HepG2 (cell line): ENCODE results near the gene SLIT3. TPM values are rescaled to one million over a fixed set of nuclear protein-coding genes. Genes with fewer than 3 reads are reported as not detected.

Experiments used
- ATAC-seq: fragments of 200-7000 bp; cut with Tn5 transposase; 3 replicates; pipeline ENCODE4 v1.9.1; 2020; ENCODE audit warnings: mild to moderate bottlenecking, moderate library complexity
- BruUV-seq: library from RNA; stranded (reverse); fragments of 400-500 nt; replicated peaks from 2 replicates; lab custom pipeline; 2021; lab: Mats Ljungman, UMichigan
- CTCF ChIA-PET: fragments of 300-600 bp; formaldehyde crosslinking; extraction: SDS; loops from one replicate; lab custom pipeline; 2021; ENCODE audit warnings: low total read pairs, inconsistent platforms, low intra/inter-chr PET ratio; lab: Yijun Ruan, JAX
- POLR2A ChIA-PET: fragments of 350-600 bp; sonication (Branson Sonifier 250); formaldehyde crosslinking; loops from one replicate; lab custom pipeline; 2020; ENCODE audit warnings: antibody characterized with exemption, inconsistent platforms; lab: Yijun Ruan, JAX
- DNase-seq: peaks from one replicate; pipeline ENCODE4 v3.0.0-alpha.2; 2015; ENCODE audit warnings: low spot score
- FAIRE-seq: peaks from 3 replicates; lab custom pipeline; 2011; peaks lifted over from hg19 to GRCh38; lab: Jason Lieb, UNC
- H2AFZ ChIP-seq: one replicate; pipeline ENCODE4 v1.6.1; 2011; ENCODE audit warnings: low read length, inconsistent platforms
- H3K27ac ChIP-seq: fragments of 300-600 bp; 3 replicates; pipeline ENCODE4 v1.8.0; 2011; ENCODE audit warnings: mixed run types, mild to moderate bottlenecking, mixed read lengths, low read length, inconsistent platforms; ENCODE audit not compliant: insufficient read depth; ENCODE audit errors: extremely low read length
- H3K27me3 ChIP-seq, 2 experiments: fragments of 200-600 bp in 1 of 2; 2 replicates in 1 of 2; 3 replicates in 1 of 2; pipeline versions ENCODE4 v1.6.0 to v1.8.0; 2011; ENCODE audit warnings: low read length in 2 of 2, mild to moderate bottlenecking in 2 of 2, moderate library complexity in 2 of 2, inconsistent platforms in 1 of 2; ENCODE audit not compliant: insufficient read depth in 2 of 2, control insufficient read depth in 1 of 2
- H3K36me3 ChIP-seq, 2 experiments: fragments of 200-600 bp in 1 of 2; replicated peaks in 1 of 2; 2 replicates in 1 of 2; 3 replicates in 1 of 2; pipeline versions ENCODE4 v1.5.1 to v1.8.0; 2011; ENCODE audit warnings: low read length in 2 of 2, inconsistent platforms in 1 of 2; ENCODE audit not compliant: insufficient read depth in 2 of 2, control insufficient read depth in 1 of 2
- H3K4me1 ChIP-seq: 2 replicates; pipeline ENCODE4 v1.5.1; 2012; ENCODE audit warnings: low read length, inconsistent platforms; ENCODE audit not compliant: insufficient read depth
- H3K4me2 ChIP-seq: 2 replicates; pipeline ENCODE4 v1.6.0; 2011; ENCODE audit warnings: low read depth, low read length, inconsistent platforms
- H3K4me3 ChIP-seq, 3 experiments: fragments of 200-600 bp in 1 of 3; sonication (generic), shearing (Covaris generic) in 1 of 3; replicated peaks in 1 of 3; 2 replicates each; pipeline ENCODE4 v1.5.1; 2011 to 2016; ENCODE audit warnings: low read length in 3 of 3, inconsistent platforms in 2 of 3, low read depth in 2 of 3, mild to moderate bottlenecking in 2 of 3, control low read depth in 1 of 3, mixed read lengths in 1 of 3; ENCODE audit not compliant: insufficient read depth in 1 of 3
- H3K79me2 ChIP-seq: one replicate; pipeline ENCODE4 v1.6.1; 2011; ENCODE audit warnings: low read length, inconsistent platforms; ENCODE audit not compliant: insufficient read depth
- H3K9ac ChIP-seq: 2 replicates; pipeline ENCODE4 v1.6.0; 2011; ENCODE audit warnings: mild to moderate bottlenecking, low read depth, low read length, inconsistent platforms; ENCODE audit not compliant: insufficient read depth
- H3K9me3 ChIP-seq: 2 replicates; pipeline ENCODE4 v1.5.1; 2012; ENCODE audit warnings: mild to moderate bottlenecking, low read length
- H4K20me1 ChIP-seq: 2 replicates; pipeline ENCODE4 v1.6.0; 2011; ENCODE audit warnings: inconsistent platforms, mild to moderate bottlenecking, low read length, moderate library complexity; ENCODE audit not compliant: insufficient read depth
- ATF7 ChIP-seq, 2 experiments: fragments of 450-650 bp in 1 of 2; sonication (generic) in 1 of 2; formaldehyde crosslinking in 1 of 2; IDR thresholded peaks; 2 replicates each; pipeline versions ENCODE4 v1.4.0 to v1.6.1; 2016 to 2020; ENCODE audit warnings: antibody characterized with exemption in 1 of 2, mild to moderate bottlenecking in 1 of 2, missing genetic modification reagents in 1 of 2
- CAMTA2 ChIP-seq: sonication (generic); formaldehyde crosslinking; IDR thresholded peaks from 2 replicates; pipeline ENCODE4 v1.4.0; 2020; ENCODE audit warnings: mild to moderate bottlenecking, missing genetic modification reagents, borderline replicate concordance
- FIP1L1 ChIP-seq: fragments of 200-400 bp; formaldehyde crosslinking; IDR thresholded peaks from 2 replicates; pipeline ENCODE4 v1.6.1; 2018; ENCODE audit warnings: low read depth, mild to moderate bottlenecking, low read length, moderate library complexity, borderline replicate concordance; ENCODE audit not compliant: insufficient read depth
- NCOA5 ChIP-seq: sonication (generic); formaldehyde crosslinking; IDR thresholded peaks from 2 replicates; pipeline ENCODE4 v1.4.0; 2020; ENCODE audit warnings: missing genetic modification reagents
- PAF1 ChIP-seq: IDR thresholded peaks from 2 replicates; pipeline ENCODE4 v1.6.1; 2016; ENCODE audit warnings: missing genetic modification reagents, missing compliant biosample characterization
- PITX1 ChIP-seq: sonication (generic); formaldehyde crosslinking; IDR thresholded peaks from 2 replicates; pipeline ENCODE4 v1.5.1; 2020; ENCODE audit warnings: mild to moderate bottlenecking, missing genetic modification reagents
- RBM39 ChIP-seq: fragments of 200-400 bp; formaldehyde crosslinking; IDR thresholded peaks from one replicate; pipeline ENCODE4 v1.6.1; 2018; ENCODE audit warnings: antibody characterized with exemption, mild to moderate bottlenecking, low read depth, low read length; ENCODE audit not compliant: poor library complexity, severe bottlenecking
- RNF2 ChIP-seq: fragments of 450-650 bp; conservative IDR thresholded peaks from 2 replicates; pipeline ENCODE4 v1.6.1; 2016; ENCODE audit warnings: low read depth
- SUZ12 ChIP-seq: fragments of 150-350 bp; IDR thresholded peaks from 2 replicates; pipeline ENCODE4 v1.6.1; 2014; ENCODE audit warnings: low read depth, low read length
- ZBTB21 ChIP-seq: sonication (generic); formaldehyde crosslinking; IDR thresholded peaks from 2 replicates; pipeline ENCODE4 v1.4.0; 2020; ENCODE audit warnings: missing genetic modification reagents
- ZNF33A ChIP-seq: sonication (generic); formaldehyde crosslinking; IDR thresholded peaks from 2 replicates; pipeline ENCODE4 v1.5.1; 2020; ENCODE audit warnings: missing genetic modification reagents, mild to moderate bottlenecking, moderate library complexity, borderline replicate concordance
- WGBS: methylation state at CpG from one replicate; pipeline ENCODE4 v1.1.6; 2017; ENCODE audit warnings: low lambda C conversion rate; 5-methylcytosine and 5-hydroxymethylcytosine counted together
- in situ Hi-C: cut with HindIII; loops from 2 replicates; pipeline ENCODE4 v1.10.0; 2017; ENCODE audit warnings: low pct_unique_long_range_greater_than_20kb; ENCODE audit not compliant: extremely low pct_ligation_motif_present
- intact Hi-C: fragments of 100-400 bp; cut with micrococcal nuclease; formaldehyde crosslinking; loops from one replicate; pipeline ENCODE4 v1.10.0; 2022; ENCODE audit not compliant: unreplicated experiment
- polyA plus RNA-seq, 8 experiments: library from polyadenylated mRNA; depleted of rRNA in 3 of 8; stranded (reverse) in 7 of 8; unstranded in 1 of 8; fragments of >200 nt; fragmentation: Illumina TruSeq in 4 of 8; extraction: Trizol in 4 of 8; gene quantifications; 2 replicates each; pipeline versions ENCODE4 v1.2.1 to v1.2.3, GENCODE V29; 2011 to 2016; ENCODE audit warnings: low read depth in 4 of 8, missing spikeins in 1 of 8, mixed read lengths in 1 of 8; ENCODE audit not compliant: insufficient read depth in 1 of 8
- total RNA-seq, 5 experiments: library from RNA; depleted of rRNA; stranded (reverse); fragments of >200 nt; fragmentation: Illumina TruSeq; extraction: Trizol; gene quantifications; 2 replicates each; pipeline ENCODE4 v1.2.3, GENCODE V29; 2016; ENCODE audit warnings: low read depth in 1 of 5
- TF ChIP-seq, protein P1 (sequence below): sonication (generic); formaldehyde crosslinking; IDR thresholded peaks from 2 replicates; pipeline ENCODE4 v1.5.0; 2020; ENCODE audit warnings: mild to moderate bottlenecking, missing genetic modification reagents
- TF ChIP-seq, protein P2 (sequence below): sonication (generic); formaldehyde crosslinking; IDR thresholded peaks from 2 replicates; pipeline ENCODE4 v1.5.1; 2020; ENCODE audit warnings: mild to moderate bottlenecking, moderate library complexity, missing genetic modification reagents

The SLIT3 gene
- total and polyA plus RNA-seq, 2 of the 13 experiments (the other 11 are each of a cell fraction or from before 2014, with no cell fraction given): not detected

DNA sequence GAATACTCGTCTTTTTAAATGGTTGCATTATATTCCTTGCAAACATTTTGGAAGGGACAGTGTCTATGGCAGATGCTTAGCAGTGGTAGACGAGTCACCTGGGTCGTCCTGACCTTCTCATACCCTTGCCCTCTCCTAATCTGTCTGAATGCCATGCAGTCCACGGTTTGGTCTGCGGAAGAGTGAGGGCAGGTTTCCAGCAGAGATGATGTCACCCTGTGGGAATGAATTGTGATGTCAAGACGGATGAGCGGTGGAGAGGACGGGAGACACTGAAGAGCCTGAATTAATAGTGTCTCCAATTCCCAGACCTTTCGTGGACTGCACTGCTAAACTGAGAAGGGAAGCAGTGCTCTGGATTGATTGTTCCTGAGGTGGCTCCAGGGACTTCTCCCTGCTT is 392.7 kb downstream of the SLIT3 start:
- no peak overlapping the region for H3K27ac ChIP-seq
- no peak overlapping the region for H3K4me3 ChIP-seq
- intact Hi-C loops: no loop called here
- H3K9me3 ChIP-seq: no peaks in the 10 kb centered on the region
- H2AFZ ChIP-seq: no peak overlapping the region
- CTCF ChIA-PET: no interaction called here
- POLR2A ChIA-PET: no interaction called here
- H3K9ac ChIP-seq: no peak overlapping the region
- TF ChIP-seq, protein P1, sequence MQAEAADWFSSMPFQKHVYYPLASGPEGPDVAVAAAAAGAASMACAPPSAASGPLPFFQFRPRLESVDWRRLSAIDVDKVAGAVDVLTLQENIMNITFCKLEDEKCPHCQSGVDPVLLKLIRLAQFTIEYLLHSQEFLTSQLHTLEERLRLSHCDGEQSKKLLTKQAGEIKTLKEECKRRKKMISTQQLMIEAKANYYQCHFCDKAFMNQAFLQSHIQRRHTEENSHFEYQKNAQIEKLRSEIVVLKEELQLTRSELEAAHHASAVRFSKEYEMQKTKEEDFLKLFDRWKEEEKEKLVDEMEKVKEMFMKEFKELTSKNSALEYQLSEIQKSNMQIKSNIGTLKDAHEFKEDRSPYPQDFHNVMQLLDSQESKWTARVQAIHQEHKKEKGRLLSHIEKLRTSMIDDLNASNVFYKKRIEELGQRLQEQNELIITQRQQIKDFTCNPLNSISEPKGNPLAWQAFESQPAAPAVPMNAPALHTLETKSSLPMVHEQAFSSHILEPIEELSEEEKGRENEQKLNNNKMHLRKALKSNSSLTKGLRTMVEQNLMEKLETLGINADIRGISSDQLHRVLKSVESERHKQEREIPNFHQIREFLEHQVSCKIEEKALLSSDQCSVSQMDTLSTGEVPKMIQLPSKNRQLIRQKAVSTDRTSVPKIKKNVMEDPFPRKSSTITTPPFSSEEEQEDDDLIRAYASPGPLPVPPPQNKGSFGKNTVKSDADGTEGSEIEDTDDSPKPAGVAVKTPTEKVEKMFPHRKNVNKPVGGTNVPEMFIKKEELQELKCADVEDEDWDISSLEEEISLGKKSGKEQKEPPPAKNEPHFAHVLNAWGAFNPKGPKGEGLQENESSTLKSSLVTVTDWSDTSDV (CRISPR knock-in tag): no peak
- no peak for TF ChIP-seq ZNF33A (CRISPR knock-in tag)
- no peak for TF ChIP-seq PITX1 (CRISPR knock-in tag)
- no peak for TF ChIP-seq NCOA5 (CRISPR knock-in tag)
- peak; percentile 37 for TF ChIP-seq ATF7 (IDR thresholded peaks at IDR 0.05)
- no peak for TF ChIP-seq ATF7 (CRISPR knock-in tag; IDR thresholded peaks at IDR 0.05)
- TF ChIP-seq, all 625 proteins: peak for 1
- Histone ChIP-seq H3K4me1 (no peaks in the 10 kb centered on the region), H3K36me3 (no peaks in the 10 kb centered on the region), H3K4me2 (no peak overlapping the region), H4K20me1 (no peaks in the 10 kb centered on the region), H3K79me2 (no peaks in the 10 kb centered on the region), H3K27me3 (peaks cover 3 to 14% of the 10 kb centered on the region in 2 experiments; a peak in 4 of 5 replicates)
- no peak for ATAC-seq
- DNase-seq: no peak
- in situ Hi-C loops: no loop called here
- no peak for FAIRE-seq
- WGBS: 2% methylated on average over 9 of the region's 9 CpGs
- BruUV-seq: no TSS peak

DNA sequence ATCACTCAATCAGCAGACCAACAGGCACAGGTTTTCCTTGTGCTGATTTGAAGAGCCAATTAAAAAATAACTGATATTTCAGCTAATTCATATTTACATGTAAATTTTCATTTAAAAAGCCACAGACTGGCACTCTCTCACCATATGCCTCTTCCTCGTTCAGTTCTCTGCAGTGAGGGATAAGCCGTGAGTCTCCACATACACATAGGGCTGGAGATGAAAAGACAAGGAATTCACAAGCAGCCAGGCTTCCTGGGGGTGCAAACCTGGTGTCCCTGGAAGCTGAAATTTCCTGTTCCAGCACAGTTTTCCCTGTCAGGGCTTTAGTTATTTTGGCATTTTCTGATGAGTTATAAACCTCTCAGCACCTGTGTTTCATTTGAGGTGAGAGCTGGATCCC is 397.9 kb downstream of the SLIT3 start:
- CTCF ChIA-PET: no interaction called here
- in situ Hi-C loops (no loop called here), intact Hi-C loops (no loop called here)
- no peaks in the 10 kb centered on the region for H3K9me3 ChIP-seq
- H3K27ac ChIP-seq: no peak overlapping the region
- POLR2A ChIA-PET: no interaction called here
- H3K9ac ChIP-seq: no peak overlapping the region
- FAIRE-seq: no peak
- no peak overlapping the region for H3K4me3 ChIP-seq
- no peaks in the 10 kb centered on the region for H3K79me2 ChIP-seq
- no peak overlapping the region for H3K4me2 ChIP-seq
- H2AFZ ChIP-seq: no peak overlapping the region
- H3K36me3 ChIP-seq: no peaks in the 10 kb centered on the region
- no peak for ATAC-seq
- peaks cover 0 to 3% of the 10 kb centered on the region in 2 experiments; a peak in 1 of 5 replicates for H3K27me3 ChIP-seq
- 27% methylated on average over 2 of the region's 2 CpGs for WGBS
- no peaks in the 10 kb centered on the region for H4K20me1 ChIP-seq
- no peak for DNase-seq
- no TSS peak for BruUV-seq
- H3K4me1 ChIP-seq: no peaks in the 10 kb centered on the region
- TF ChIP-seq RBM39 (no peak), RNF2 (no peak), ZBTB21 (CRISPR knock-in tag) (no peak), CAMTA2 (no peak), SUZ12 (no peak), PAF1 (CRISPR knock-in tag) (no peak), FIP1L1 (no peak)
- TF ChIP-seq, protein P2, sequence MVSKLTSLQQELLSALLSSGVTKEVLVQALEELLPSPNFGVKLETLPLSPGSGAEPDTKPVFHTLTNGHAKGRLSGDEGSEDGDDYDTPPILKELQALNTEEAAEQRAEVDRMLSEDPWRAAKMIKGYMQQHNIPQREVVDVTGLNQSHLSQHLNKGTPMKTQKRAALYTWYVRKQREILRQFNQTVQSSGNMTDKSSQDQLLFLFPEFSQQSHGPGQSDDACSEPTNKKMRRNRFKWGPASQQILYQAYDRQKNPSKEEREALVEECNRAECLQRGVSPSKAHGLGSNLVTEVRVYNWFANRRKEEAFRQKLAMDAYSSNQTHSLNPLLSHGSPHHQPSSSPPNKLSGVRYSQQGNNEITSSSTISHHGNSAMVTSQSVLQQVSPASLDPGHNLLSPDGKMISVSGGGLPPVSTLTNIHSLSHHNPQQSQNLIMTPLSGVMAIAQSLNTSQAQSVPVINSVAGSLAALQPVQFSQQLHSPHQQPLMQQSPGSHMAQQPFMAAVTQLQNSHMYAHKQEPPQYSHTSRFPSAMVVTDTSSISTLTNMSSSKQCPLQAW: no peak
